GM23338 (cell line): ENCODE measurements around the gene DMD.

ENCODE experiments used
- CREB1 ChIP-seq: fragments of 250-450 bp; sonication (Bioruptor Pico); IDR thresholded peaks from 2 replicates; pipeline ENCODE4 v1.5.0; 2020; ENCODE audit warnings: low read depth, mild to moderate bottlenecking, moderate library complexity
- CTCF ChIP-seq, 2 experiments: fragments of 200-600 bp in 1 of 2; sonication (generic) in 1 of 2; conservative IDR thresholded peaks; 2 replicates each; pipeline versions ENCODE4 v1.5.1 to v1.6.1; 2016 to 2017; ENCODE audit warnings: antibody characterized with exemption in 2 of 2, low read depth in 2 of 2, mild to moderate bottlenecking in 2 of 2, moderate library complexity in 1 of 2
- ETS1 ChIP-seq: IDR thresholded peaks from 2 replicates; pipeline ENCODE4 v1.6.1; 2016; ENCODE audit warnings: antibody characterized with exemption
- EZH2 ChIP-seq: fragments of 200-600 bp; sonication (generic); IDR thresholded peaks from one replicate; pipeline ENCODE4 v1.8.0; 2017; ENCODE audit warnings: antibody characterized with exemption, mild to moderate bottlenecking, low read depth; ENCODE audit not compliant: unreplicated experiment
- EZH2phosphoT487 ChIP-seq: fragments of 200-600 bp; sonication (generic); IDR thresholded peaks from one replicate; pipeline ENCODE4 v1.8.1; 2018; ENCODE audit warnings: antibody characterized with exemption; ENCODE audit not compliant: unreplicated experiment
- POLR2AphosphoS5 ChIP-seq: IDR thresholded peaks from 2 replicates; pipeline ENCODE4 v1.6.1; 2016; ENCODE audit warnings: antibody characterized with exemption, low read depth
- REST ChIP-seq: IDR thresholded peaks from one replicate; pipeline ENCODE4 v1.6.1; 2018; ENCODE audit warnings: antibody characterized with exemption; ENCODE audit not compliant: unreplicated experiment

GRCh38 chrX:32524385-32524784 is 687.0 kb downstream of the DMD start:
- TF ChIP-seq CTCF (conservative IDR thresholded peaks at IDR 0.05; ENCODE audit: low read depth in 2 of 2) (no peak), EZH2 (no peak), REST (no peak), CREB1 (no peak), EZH2phosphoT487 (no peak), POLR2AphosphoS5 (no peak), ETS1 (no peak)
